Fibroblast of skin of right biceps (primary cell): ENCODE measurements around the gene RMDN2.
"Not testable (repeated sequence)": the region's sequence is repeated elsewhere in the genome, so short reads cannot be mapped to it uniquely, and the experiment has no call there.

Experiments
- DNase-seq: peaks from one replicate; pipeline ENCODE4 v3.0.0-alpha.2; 2013

The RMDN2 gene

DNA sequence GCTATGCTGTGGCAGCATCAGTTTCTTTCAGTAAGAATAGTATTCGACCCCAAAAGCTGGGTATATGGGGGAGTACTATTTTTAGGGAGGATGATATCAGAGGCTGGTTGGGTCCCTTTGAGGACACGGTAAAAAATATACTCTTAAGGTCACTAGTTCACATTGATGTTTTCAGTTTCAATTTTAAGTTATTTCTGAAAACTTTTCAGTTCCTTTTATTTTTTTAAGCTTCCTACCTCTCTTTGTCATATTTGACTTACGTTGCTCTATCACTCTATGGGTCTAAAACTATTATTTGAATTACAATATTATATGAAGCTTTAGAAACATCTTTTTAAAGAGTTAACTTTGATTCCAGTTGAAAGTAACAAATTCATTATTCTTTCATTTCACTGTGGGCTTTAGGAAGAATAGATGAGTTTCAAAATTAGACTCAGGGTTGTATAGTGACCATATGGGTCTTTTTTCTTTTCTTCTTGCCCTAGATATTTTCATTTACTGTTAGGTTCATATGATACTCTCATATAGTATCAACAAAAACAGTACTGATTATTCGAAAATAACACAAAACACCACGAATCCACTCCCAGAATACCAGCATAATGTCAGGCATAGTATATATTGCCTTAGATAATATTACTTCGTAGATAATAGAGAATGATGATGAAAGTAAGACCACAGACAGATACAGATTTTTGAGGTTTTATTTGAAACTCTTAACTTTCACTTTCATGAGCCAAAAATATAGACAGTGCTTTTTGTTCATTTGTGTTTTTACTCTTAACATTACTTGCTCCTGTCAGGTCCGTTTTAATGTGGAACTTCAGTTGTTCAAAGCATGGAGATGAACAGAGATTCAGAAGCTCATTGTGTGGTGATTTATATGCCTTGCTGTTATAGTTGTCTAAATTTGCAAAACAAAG, 9.8 kb downstream of the RMDN2 start:
- no peak for DNase-seq

DNA sequence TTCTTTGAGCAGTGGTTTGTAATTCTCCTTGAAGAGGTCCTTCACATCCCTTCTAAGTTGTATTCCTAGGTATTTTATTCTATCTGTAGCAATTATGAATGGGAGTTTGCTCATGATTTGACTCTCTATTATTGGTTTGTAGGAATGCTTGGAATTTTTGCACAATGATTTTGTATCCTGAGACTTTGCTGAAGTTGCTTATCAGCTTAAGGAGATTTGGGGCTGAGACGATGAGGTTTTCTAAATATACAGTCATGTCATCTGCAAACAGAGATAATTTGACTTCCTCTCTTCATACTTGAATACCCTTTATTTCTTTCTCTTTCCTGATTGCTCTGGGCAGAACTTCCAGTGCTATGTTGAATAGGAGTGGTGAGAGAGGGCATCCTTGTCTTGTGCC, 12.5 kb downstream of the RMDN2 start:
- DNase-seq, result peak; percentile 27

DNA sequence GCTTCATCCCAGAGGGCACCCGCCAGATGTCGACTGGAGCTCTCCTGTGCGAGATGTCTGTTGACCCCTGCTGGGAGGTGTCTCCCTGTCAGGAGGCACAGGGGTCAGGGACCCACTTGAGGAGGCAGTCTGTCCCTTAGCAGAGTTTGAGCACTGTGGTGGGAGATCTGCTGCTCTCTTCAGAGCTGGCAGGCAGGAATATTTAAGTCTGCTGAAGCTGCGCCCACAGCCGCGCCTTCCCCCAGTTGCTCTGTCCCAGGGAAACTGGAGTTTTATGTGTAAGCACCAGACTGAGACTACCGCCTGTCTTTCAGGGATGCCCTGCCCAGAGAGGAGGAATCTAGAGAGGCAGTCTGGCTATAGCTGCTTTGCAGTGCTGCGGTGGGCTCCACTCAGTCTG, 16.2 kb downstream of the RMDN2 start:
- not testable (repeated sequence) for DNase-seq

DNA sequence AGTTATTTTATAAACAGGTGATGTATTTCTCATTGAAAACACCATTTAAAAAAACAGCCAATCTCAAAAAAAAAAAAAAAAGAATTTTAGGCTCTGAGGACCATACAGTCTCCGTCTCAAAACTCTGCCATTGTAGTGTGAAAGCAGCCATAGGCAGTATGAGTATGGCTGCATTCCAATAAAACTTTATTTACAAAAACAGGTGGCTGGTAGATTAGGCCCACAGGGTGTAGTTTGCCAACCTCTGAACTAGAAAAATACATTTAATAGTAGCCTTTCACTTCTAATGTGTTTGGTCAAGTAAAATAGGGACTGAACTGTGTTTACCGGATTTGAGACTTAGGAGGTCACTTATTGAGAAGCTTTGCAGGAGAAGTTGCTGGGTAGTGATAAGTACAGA, 19.2 kb downstream of the RMDN2 start:
- no peak for DNase-seq

DNA sequence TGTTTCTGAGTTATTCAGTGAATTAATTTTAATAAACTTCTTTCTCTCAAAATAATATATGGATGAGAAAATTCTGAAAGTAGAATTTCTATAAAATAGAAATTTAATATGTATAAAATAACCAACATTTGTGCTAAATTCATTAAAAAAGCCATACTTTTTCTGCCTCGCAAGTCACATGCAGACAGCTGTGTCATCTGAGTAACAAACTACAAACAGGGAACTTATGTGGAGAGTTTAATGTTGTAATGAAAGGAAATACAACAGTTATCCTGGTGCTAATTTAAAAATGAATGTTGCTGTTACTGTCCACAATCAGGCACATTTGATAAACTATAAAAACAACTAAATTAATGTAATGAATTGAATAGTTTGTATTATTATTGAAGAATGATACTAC, 22.2 kb downstream of the RMDN2 start:
- no peak for DNase-seq

DNA sequence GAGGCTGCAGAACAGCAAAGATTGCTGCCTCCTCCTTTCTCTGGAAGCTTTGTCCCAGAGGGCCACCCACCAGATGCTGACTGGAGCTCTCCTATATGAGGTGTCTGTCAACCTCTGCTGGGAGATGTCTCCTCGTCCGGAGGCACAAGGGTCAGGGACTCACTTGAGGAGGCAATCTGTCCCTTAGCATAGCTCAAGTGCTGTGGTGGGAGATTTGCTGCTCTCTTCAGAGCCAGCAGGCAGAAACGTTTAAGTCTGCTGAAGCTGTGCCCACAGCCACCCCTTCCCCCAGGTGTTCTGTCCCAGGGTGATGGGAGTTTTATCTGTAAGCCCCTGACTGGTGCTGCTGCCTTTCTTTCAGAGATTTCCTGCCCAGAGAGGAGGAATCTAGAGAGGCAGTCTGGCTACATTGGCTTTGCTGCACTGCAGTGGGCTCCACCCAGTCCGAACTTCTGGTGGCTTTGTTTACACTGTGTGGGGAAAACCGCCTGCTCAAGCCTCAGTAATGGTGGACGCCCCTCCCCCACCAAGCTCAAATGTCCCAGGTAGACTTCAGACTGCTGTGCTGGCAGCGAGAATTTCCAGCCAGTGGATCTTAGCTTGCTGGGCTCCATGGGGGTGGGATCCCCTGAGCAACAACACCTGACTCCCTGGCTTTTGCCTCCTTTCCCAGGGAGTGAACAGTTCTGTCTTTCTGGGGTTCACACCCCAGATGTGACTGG, 37.1 kb downstream of the RMDN2 start:
- not testable (repeated sequence) for DNase-seq

DNA sequence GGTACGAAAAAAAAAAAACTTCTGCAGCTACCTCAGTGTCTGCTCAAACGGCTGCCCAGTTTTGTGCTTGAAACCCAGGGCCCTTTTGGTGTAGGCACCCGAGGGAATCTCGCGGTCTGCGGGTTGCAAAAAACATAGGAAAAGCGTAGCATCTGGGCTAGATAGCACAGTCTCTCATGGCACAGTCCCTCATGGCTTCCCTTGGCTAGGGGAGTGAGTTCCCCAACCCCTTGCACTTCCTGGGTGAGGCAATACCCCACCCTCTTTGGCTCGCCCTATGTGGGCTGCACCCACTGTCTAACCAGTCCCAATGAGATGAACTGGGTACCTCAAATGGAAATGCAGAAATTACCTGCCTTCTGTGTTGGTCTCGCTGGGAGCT, 37.6 kb downstream of the RMDN2 start:
- DNase-seq, result not testable (repeated sequence)

DNA sequence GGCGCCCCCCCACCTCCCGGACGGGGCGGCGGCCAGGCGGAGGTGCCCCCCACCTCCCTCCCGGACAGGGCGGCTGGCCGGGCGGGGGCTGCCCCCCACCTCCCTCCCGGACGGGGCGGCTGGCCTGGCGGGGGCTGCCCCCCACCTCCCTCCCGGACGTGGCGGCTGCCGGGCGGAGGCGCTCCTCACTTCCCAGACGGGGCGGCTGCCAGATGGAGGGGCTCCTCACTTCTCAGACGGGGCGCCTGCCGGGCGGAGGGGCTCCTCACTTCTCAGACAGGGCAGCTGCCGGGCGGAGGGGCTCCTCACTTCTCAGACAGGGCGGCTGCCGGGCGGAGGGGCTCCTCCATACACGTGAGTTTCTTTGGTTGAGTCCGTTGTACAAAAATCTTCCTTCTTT, 38.8 kb downstream of the RMDN2 start:
- not testable (repeated sequence) for DNase-seq

DNA sequence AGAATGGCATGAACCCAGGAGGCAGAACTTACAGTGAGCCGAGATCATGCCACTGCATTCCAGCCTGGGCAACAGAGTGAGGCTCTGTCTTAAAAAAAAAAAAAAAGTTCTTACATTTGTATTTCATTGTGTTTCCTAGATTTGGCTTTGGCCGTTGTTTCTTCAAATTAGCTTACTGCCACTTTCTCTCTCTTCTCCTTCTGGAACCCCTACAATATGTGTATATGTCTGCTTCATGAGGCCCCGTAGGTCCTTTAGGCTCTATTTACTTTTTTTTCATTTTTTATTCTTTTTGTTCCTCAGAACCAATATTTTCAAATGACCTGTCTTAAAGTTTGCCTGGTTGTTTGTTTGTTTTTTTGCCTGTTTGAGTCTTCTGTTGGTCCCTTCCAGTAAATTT, 41.2 kb downstream of the RMDN2 start:
- no peak for DNase-seq

DNA sequence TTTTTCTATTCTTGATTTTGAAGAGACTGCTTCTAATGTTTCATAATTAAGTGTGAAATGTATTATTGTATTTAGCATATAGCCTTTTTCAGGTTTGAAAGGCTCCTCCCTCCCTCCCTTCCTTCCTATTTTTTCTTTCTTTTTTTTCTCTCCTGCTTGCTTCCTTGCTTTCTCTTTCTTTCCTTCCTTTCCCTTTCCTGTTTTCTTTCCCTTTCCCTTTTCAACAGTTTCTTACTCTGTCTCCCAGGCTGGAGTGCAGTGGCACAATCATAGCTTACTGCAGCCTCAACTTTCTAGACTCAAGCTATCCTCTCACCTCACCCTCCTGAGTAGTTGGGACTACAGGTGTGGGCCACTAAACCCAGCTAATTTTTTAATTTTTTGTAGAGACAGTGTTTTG, 44.6 kb downstream of the RMDN2 start:
- DNase-seq, result no peak

DNA sequence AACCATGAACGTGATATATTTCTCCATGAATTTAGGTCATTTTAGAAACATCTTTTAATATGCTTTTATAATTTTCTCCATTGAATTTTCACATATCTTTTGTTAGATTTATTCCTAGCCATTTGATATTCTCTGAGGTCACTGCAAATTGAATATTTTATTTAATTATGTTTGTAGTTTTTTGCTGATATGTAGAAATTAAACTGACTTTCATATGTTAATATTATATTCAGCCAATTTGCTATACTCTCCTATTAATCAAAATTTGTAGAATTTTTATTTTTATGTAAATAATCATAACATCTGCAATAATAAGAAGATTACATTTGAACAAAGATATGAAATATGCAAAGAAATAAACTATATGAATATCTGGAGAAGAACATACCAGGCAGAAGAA, 46.9 kb downstream of the RMDN2 start:
- DNase-seq, result no peak

DNA sequence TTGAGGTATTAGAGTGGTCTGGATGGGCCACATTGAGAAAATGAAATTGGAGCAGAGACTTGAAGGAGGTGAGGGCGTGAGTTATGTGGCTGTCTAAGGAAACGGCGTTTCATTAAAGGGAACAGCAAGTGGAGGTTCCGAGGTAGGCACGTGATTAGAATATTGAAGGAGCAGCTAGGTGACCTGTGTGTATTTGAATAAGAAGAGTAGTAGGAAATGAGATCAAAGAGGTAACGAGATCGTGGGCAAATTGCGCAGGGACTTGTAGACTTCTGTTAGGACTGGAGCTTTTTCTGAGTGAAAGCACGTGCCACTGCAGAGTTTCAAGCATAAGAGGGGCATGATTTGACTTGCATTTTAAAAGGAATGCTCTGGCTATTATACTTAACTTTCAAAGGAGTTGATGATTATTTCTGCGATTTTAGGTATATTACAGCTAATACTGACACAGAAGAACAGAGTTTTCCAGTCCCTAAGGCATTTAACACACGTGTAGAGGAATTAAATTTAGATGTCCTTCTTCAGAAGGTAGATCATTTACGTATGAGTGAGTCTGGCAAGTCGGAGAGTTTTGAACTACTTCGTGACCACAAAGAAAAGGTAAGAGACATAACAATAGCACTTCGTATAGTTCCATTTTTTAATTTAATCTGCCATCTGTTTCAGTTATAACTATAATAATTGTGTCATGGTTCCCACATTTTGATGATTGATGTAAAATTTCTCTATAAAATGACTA, 48.7 kb downstream of the RMDN2 start:
- DNase-seq, result no peak

DNA sequence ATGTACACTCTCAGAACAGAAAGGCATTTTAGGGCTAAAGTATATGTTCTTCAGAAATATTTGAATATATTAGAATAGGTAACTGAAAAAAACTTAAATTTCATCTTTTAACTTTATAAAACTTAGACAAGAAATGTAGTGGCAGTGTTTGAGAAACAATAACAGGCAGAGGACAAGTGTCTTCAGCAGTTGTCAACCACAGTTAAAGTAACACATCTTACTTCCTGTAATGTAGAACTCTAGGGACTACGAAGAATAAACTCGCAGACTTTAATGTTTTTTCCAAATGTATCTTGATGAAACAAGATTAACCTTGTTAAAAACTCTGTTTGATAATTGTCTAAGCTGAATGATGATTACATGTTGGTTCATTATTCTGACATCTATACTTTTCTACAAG, 50.7 kb downstream of the RMDN2 start:
- DNase-seq, result no peak

DNA sequence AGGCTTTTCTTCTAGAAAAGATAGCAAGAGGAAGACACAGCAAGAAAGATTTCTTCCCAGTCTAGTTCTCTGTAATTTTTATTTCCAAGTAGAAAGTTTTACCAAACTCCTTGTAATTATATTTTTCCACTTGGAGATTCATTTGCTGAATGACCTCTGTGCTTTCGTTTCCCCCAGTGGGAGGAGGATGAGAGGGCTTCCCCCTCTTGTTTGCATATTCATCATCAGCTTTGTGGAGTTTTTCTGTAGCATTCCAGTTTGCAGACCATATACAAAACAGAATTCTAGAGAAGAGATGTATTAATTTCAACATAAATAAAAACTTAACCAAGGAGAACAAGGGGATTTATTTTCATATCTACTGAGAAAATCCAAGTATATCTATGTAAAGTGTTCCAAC, 51.3 kb downstream of the RMDN2 start:
- DNase-seq, result no peak

DNA sequence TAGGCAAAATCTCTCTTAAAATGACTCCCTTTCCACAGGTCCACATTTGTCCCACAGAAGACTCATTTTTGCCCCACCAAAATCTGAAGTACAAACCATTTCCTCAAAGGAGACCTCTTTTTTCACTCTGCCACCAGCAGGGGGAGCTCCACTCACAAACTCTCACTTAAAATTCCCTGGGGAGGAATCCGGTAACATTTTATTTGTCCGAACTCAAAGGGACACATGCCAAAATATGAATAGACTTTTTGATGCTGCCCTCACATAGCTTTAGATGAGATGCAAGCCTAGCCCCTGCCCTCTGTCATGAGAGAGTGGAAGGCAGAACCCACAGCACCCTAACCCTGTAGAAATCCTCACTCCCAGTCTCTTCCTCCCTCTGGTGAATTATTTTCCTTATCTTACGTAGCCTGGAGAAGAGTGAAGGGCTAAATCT, 57.1 kb downstream of the RMDN2 start:
- DNase-seq, result peak; percentile 74

DNA sequence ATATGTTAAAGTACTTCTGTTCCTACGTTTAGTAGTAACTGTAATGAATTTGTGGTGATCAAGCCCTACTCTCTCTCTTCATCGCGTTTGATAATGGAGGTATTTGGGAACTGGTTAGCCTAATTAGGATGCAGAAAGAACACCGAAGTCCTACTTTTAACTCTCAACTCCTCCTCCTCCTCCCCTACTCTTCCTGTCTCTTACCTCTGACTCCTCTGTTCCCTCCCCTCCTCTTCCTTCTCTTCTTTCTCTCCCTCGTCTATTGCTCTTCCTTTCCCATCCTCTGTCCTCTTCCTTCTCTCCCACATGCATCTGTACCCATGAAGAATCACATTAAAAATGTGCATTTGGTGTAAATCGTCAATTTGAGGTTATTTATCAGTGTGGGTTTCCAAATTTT, 57.8 kb downstream of the RMDN2 start:
- DNase-seq, result no peak

DNA sequence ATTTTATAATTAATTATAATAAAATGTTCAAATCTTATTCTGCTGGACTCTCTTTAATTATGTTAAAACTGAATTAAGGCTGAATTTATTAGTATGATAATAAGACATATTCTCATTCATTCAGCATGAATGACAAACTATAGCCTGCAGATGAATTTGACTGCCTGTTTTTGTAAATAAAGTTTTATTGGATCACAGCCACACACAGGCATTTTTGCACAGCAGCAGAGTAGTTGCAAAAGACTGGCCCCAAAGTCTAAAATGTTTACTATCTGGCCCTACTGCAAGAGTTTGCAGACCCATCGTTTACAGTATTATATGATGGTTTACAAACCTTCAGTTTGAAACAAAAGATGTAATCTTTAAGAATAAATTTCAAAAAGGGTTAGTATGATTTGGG, 58.6 kb downstream of the RMDN2 start:
- no peak for DNase-seq

DNA sequence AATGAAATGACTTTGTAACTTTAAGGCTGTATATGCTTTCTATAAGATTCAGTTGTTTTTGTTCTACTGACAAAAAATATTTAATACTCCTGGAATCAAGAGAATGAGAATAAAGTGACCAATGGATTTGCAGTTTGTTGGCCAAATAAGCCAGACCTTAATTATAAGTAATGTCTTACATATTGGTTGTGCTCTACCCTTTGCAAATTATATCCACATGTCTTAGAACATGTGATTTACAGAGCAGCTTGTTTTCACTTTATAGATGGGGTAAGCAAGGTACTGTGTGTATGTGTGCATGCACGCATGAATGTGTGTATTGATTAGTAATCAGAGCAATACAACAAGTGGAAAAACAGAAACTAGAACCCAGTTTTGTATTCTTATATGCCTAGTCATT, 59.1 kb downstream of the RMDN2 start:
- DNase-seq, result no peak

DNA sequence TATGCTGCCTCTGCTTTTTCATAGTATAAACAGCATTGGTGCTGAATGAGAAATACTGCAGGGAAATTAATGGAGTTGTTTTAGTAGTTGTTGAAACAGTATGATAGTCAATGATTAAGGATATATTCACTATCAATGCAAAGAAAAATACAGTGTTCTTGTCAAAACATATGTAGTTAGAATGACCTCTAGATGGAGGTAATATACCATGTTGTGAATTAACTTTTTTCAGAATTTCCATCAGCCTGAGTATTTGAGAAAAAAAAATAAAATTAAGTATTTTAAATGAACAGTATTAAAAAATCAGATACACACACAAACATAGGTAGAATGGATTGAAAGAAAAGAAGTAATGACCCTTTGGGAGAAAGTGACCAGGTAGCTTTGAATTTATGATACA, 59.5 kb downstream of the RMDN2 start:
- DNase-seq, result peak; percentile 24

DNA sequence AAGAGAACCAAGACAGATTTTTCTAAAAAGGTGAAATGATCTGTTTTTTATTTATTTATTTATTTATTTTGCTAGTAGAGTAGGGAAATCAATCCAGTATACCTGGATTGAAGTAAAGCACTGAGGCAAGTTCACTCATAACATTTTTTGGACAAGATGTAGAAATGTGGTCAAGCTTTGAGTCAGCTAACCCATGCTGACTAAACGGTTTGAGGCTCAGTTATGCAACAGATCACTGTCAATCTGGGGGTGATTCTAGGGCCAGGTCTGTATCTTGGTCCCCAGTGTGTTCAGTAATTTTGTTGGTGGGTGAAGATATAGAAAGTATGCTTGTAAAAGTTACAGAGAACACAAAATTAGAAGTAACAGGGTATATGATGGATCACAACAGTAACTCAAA, 60.2 kb downstream of the RMDN2 start:
- peak; percentile 75 for DNase-seq

DNA sequence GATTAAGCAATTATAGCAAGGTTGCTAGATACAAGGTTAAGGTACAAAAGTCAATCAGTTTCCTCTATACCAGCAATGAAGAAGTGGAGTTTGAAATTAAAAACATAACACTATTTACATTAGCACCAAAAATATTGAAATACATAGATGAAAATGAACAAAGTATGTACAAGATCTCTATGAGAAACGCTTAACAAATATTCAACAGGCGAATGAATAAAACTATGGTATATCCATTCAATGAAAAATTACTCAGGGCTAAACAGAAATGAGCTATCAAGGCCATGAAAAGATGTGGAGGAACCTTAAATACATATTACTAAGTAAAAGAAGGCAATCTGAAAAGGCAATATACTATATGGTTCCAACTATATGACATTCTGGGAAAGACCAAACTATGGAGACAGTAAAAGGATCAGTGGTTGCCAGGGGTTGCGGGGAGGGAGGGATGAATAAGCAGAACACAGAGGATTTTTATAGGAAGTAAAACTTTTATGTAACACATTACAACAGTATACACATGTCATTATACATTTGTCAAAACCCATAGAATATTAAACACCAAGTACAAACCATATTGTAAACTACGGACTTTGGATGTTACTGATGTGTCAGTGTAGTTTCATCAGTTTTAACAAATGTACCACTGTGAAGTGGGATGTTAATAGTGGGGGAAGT, 62.1 kb downstream of the RMDN2 start:
- no peak for DNase-seq

DNA sequence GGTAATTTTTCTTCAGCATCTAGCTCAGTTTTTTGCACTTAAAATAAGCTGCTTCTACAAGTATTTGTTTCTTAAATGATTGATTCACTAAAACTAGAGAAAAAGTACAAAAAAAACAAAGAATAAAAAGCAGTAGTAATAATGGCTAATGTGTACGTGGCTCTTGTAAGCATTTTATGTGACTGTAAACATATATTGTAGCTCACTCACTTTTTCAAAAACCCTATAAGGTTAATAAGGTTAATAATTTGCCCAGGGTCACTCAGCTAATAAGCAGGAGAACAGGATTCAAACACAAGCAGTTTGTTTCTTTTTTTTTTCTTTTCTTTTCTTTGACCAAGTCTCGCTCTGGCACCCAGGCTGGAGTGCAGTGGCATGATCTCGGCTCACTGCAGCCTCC, 67.5 kb downstream of the RMDN2 start:
- no peak for DNase-seq

DNA sequence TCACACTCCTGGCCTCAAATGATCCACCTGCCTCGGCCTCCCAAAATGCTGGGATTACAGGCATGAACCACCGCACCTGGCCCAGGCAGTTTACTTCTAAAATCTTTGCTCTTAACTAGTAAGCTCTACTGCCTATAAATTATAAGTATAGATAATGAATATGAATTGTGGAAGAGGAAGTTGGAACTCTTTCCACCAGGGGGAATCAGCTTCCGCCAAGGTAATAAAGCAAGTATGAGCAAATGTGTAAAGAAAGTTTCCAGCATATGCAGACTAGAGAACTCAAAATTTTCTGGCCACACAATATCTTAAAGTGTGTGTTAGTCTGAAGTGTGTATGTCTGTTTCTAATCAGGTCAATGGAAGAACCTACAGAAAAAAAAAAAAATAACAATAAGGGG, 68.1 kb downstream of the RMDN2 start:
- peak; percentile 52 for DNase-seq
